Measurements from ENCODE around the gene TCF4. TPM values are rescaled to one million over a fixed set of nuclear protein-coding genes. Genes with fewer than 3 reads are reported as not detected.

TCF4 gene
- total RNA-seq, 5 donors from 2014 or later (not counting 1 experiment from before 2014, with no cell fraction given), result 2.6 to 11.0 (median 6.6) TPM

- no peaks in the 10 kb centered on the region for H3K9me3 ChIP-seq
- H3K4me1 ChIP-seq (ENCODE audit: control insufficient read depth in 1 of 2, extremely low read depth in 1 of 2, insufficient read depth in 2 of 2, low read length in 2 of 2), result no peaks in the 10 kb centered on the region
- no peak overlapping the region for H3K4me3 Mint-ChIP-seq
- no peaks in the 10 kb centered on the region for H3K27me3 ChIP-seq (replicated peaks in 1 of 2; ENCODE audit: control insufficient read depth in 2 of 2, extremely low read depth in 1 of 2, insufficient read depth in 2 of 2, low read length in 1 of 2)
- no peak overlapping the region for H3K27ac ChIP-seq (ENCODE audit: low read length)
- 90% methylated on average over 3 of the region's 4 CpGs for WGBS (ENCODE audit: insufficient coverage)
- H3K36me3 Mint-ChIP-seq, result no peaks in the 10 kb centered on the region
- no peak overlapping the region for H3K4me3 ChIP-seq (ENCODE audit: control insufficient read depth in 1 of 2, extremely low read depth in 1 of 2, low read length in 1 of 2)
- ATAC-seq (replicated peaks in 1 of 4) (no peak), DNase-seq (no peak)
- ChIA-PET POLR2A (no interaction called here), CTCF (no interaction called here)
- no peak overlapping the region for H3K27ac Mint-ChIP-seq
- H3K4me1 Mint-ChIP-seq, result no peaks in the 10 kb centered on the region
- no peaks in the 10 kb centered on the region for H3K36me3 ChIP-seq (ENCODE audit: control insufficient read depth in 2 of 2, extremely low read depth in 1 of 2, insufficient read depth in 1 of 2, low read length in 1 of 2)
- H3K9me3 Mint-ChIP-seq, result no peaks in the 10 kb centered on the region
- H3K27me3 Mint-ChIP-seq, result peaks cover 0 to 10% of the 10 kb centered on the region in 2 donors
These were observed 139.6 kb downstream of the TCF4 start for GRCh38 chr18:55448420-55448819.

- ChIA-PET CTCF (no interaction called here), POLR2A (no interaction called here)
- Mint-ChIP-seq H3K36me3 (no peaks in the 10 kb centered on the region), H3K9me3 (no peaks in the 10 kb centered on the region), H3K27ac (no peak overlapping the region), H3K27me3 (peaks cover 0 to 10% of the 10 kb centered on the region in 2 donors), H3K4me1 (no peaks in the 10 kb centered on the region), H3K4me3 (no peak overlapping the region)
- ATAC-seq (replicated peaks in 1 of 4) (no peak), DNase-seq (no peak)
- no peaks in the 10 kb centered on the region for H3K36me3 ChIP-seq (ENCODE audit: control insufficient read depth in 2 of 2, extremely low read depth in 1 of 2, insufficient read depth in 1 of 2, low read length in 1 of 2)
- H3K9me3 ChIP-seq, result no peaks in the 10 kb centered on the region
- H3K4me3 ChIP-seq (ENCODE audit: control insufficient read depth in 1 of 2, extremely low read depth in 1 of 2, low read length in 1 of 2), result no peak overlapping the region
- no peak overlapping the region for H3K27ac ChIP-seq (ENCODE audit: low read length)
- no peaks in the 10 kb centered on the region for H3K27me3 ChIP-seq (replicated peaks in 1 of 2; ENCODE audit: control insufficient read depth in 2 of 2, extremely low read depth in 1 of 2, insufficient read depth in 2 of 2, low read length in 1 of 2)
- H3K4me1 ChIP-seq (ENCODE audit: control insufficient read depth in 1 of 2, extremely low read depth in 1 of 2, insufficient read depth in 2 of 2, low read length in 2 of 2), result no peaks in the 10 kb centered on the region
- WGBS (ENCODE audit: insufficient coverage), result no CpG with 5 or more reads among the region's 3 CpGs
These were observed 140.3 kb downstream of the TCF4 start for GRCh38 chr18:55447672-55448018.

GRCh38 chr18:55446996-55447671, 140.9 kb downstream of the TCF4 start:
- H3K27me3 Mint-ChIP-seq, result peaks cover 0 to 10% of the 10 kb centered on the region in 2 donors
- ATAC-seq (replicated peaks in 1 of 4), result no peak
- Histone ChIP-seq H3K9me3 (no peaks in the 10 kb centered on the region), H3K36me3 (ENCODE audit: control insufficient read depth in 2 of 2, extremely low read depth in 1 of 2, insufficient read depth in 1 of 2, low read length in 1 of 2) (no peaks in the 10 kb centered on the region), H3K4me1 (ENCODE audit: control insufficient read depth in 1 of 2, extremely low read depth in 1 of 2, insufficient read depth in 2 of 2, low read length in 2 of 2) (no peaks in the 10 kb centered on the region), H3K27me3 (replicated peaks in 1 of 2; ENCODE audit: control insufficient read depth in 2 of 2, extremely low read depth in 1 of 2, insufficient read depth in 2 of 2, low read length in 1 of 2) (no peaks in the 10 kb centered on the region), H3K4me3 (ENCODE audit: control insufficient read depth in 1 of 2, extremely low read depth in 1 of 2, low read length in 1 of 2) (no peak overlapping the region), H3K27ac (ENCODE audit: low read length) (no peak overlapping the region)
- H3K9me3 Mint-ChIP-seq, result no peaks in the 10 kb centered on the region
- H3K27ac Mint-ChIP-seq, result no peak overlapping the region
- H3K4me3 Mint-ChIP-seq, result no peak overlapping the region
- CTCF ChIA-PET, result no interaction called here
- no peaks in the 10 kb centered on the region for H3K36me3 Mint-ChIP-seq
- POLR2A ChIA-PET, result no interaction called here
- H3K4me1 Mint-ChIP-seq, result no peaks in the 10 kb centered on the region
- WGBS (ENCODE audit: insufficient coverage), result no CpG with 5 or more reads among the region's 5 CpGs
- no peak for DNase-seq

GRCh38 chr18:55444536-55444935, 143.5 kb downstream of the TCF4 start:
- WGBS (ENCODE audit: insufficient coverage), result 71% methylated on average over 1 of the region's 1 CpG
- no peak for DNase-seq
- ChIA-PET POLR2A (no interaction called here), CTCF (no interaction called here)
- Histone ChIP-seq H3K27me3 (replicated peaks in 1 of 2; ENCODE audit: control insufficient read depth in 2 of 2, extremely low read depth in 1 of 2, insufficient read depth in 2 of 2, low read length in 1 of 2) (no peaks in the 10 kb centered on the region), H3K4me1 (ENCODE audit: control insufficient read depth in 1 of 2, extremely low read depth in 1 of 2, insufficient read depth in 2 of 2, low read length in 2 of 2) (no peaks in the 10 kb centered on the region), H3K4me3 (ENCODE audit: control insufficient read depth in 1 of 2, extremely low read depth in 1 of 2, low read length in 1 of 2) (no peak overlapping the region), H3K9me3 (no peaks in the 10 kb centered on the region), H3K27ac (ENCODE audit: low read length) (no peak overlapping the region), H3K36me3 (ENCODE audit: control insufficient read depth in 2 of 2, extremely low read depth in 1 of 2, insufficient read depth in 1 of 2, low read length in 1 of 2) (no peaks in the 10 kb centered on the region)
- H3K27ac Mint-ChIP-seq, result no peak overlapping the region
- H3K36me3 Mint-ChIP-seq, result no peaks in the 10 kb centered on the region
- H3K4me1 Mint-ChIP-seq, result peaks cover 0 to 3% (median 0%) of the 10 kb centered on the region in 3 donors
- no peaks in the 10 kb centered on the region for H3K9me3 Mint-ChIP-seq
- no peak for ATAC-seq (replicated peaks in 1 of 4)
- H3K27me3 Mint-ChIP-seq, result peaks cover 0 to 10% of the 10 kb centered on the region in 2 donors
- H3K4me3 Mint-ChIP-seq, result no peak overlapping the region

GRCh38 chr18:55443776-55444175, 144.2 kb downstream of the TCF4 start:
- H3K4me3 Mint-ChIP-seq, result no peak overlapping the region
- H3K27ac ChIP-seq (ENCODE audit: low read length), result no peak overlapping the region
- DNase-seq (no peak), ATAC-seq (replicated peaks in 1 of 4) (no peak)
- H3K9me3 Mint-ChIP-seq, result no peaks in the 10 kb centered on the region
- H3K27ac Mint-ChIP-seq, result no peak overlapping the region
- no peaks in the 10 kb centered on the region for H3K9me3 ChIP-seq
- ChIA-PET CTCF (no interaction called here), POLR2A (interaction anchor here in 1 of 2 donors (0.6 kb wide), 1 partner anchor 180 kb away, joined by 5 read pairs; no protein-coding TSS in a partner anchor)
- no peak overlapping the region for H3K4me3 ChIP-seq (ENCODE audit: control insufficient read depth in 1 of 2, extremely low read depth in 1 of 2, low read length in 1 of 2)
- no peaks in the 10 kb centered on the region for H3K4me1 ChIP-seq (ENCODE audit: control insufficient read depth in 1 of 2, extremely low read depth in 1 of 2, insufficient read depth in 2 of 2, low read length in 2 of 2)
- H3K4me1 Mint-ChIP-seq, result peaks cover 0 to 3% (median 0%) of the 10 kb centered on the region in 3 donors
- no CpG with 5 or more reads among the region's 3 CpGs for WGBS (ENCODE audit: insufficient coverage)
- H3K27me3 Mint-ChIP-seq, result peaks cover 0 to 10% of the 10 kb centered on the region in 2 donors
- no peaks in the 10 kb centered on the region for H3K27me3 ChIP-seq (replicated peaks in 1 of 2; ENCODE audit: control insufficient read depth in 2 of 2, extremely low read depth in 1 of 2, insufficient read depth in 2 of 2, low read length in 1 of 2)
- H3K36me3 Mint-ChIP-seq, result no peaks in the 10 kb centered on the region
- H3K36me3 ChIP-seq (ENCODE audit: control insufficient read depth in 2 of 2, extremely low read depth in 1 of 2, insufficient read depth in 1 of 2, low read length in 1 of 2), result no peaks in the 10 kb centered on the region

- DNase-seq (no peak), ATAC-seq (replicated peaks in 1 of 4) (no peak)
- WGBS (ENCODE audit: insufficient coverage), result 100% methylated on average over 3 of the region's 4 CpGs
- Histone ChIP-seq H3K27me3 (replicated peaks in 1 of 2; ENCODE audit: control insufficient read depth in 2 of 2, extremely low read depth in 1 of 2, insufficient read depth in 2 of 2, low read length in 1 of 2) (no peaks in the 10 kb centered on the region), H3K4me1 (ENCODE audit: control insufficient read depth in 1 of 2, extremely low read depth in 1 of 2, insufficient read depth in 2 of 2, low read length in 2 of 2) (no peaks in the 10 kb centered on the region), H3K4me3 (ENCODE audit: control insufficient read depth in 1 of 2, extremely low read depth in 1 of 2, low read length in 1 of 2) (no peak overlapping the region), H3K9me3 (no peaks in the 10 kb centered on the region), H3K36me3 (ENCODE audit: control insufficient read depth in 2 of 2, extremely low read depth in 1 of 2, insufficient read depth in 1 of 2, low read length in 1 of 2) (no peaks in the 10 kb centered on the region), H3K27ac (ENCODE audit: low read length) (no peak overlapping the region)
- POLR2A ChIA-PET, result no interaction called here
- H3K27me3 Mint-ChIP-seq, result peaks cover 0 to 10% of the 10 kb centered on the region in 2 donors
- CTCF ChIA-PET, result interaction anchor here in 1 of 2 donors (0.6 kb wide), 1 partner anchor 1078 kb away, joined by 3 read pairs; no protein-coding TSS in a partner anchor
- no peak overlapping the region for H3K4me3 Mint-ChIP-seq
- H3K4me1 Mint-ChIP-seq, result peaks cover 0 to 3% (median 0%) of the 10 kb centered on the region in 3 donors
- H3K36me3 Mint-ChIP-seq, result no peaks in the 10 kb centered on the region
- no peak overlapping the region for H3K27ac Mint-ChIP-seq
- no peaks in the 10 kb centered on the region for H3K9me3 Mint-ChIP-seq
These were observed 145.4 kb downstream of the TCF4 start for GRCh38 chr18:55442561-55442960.

- Histone ChIP-seq H3K27me3 (replicated peaks in 1 of 2; ENCODE audit: control insufficient read depth in 2 of 2, extremely low read depth in 1 of 2, insufficient read depth in 2 of 2, low read length in 1 of 2) (no peaks in the 10 kb centered on the region), H3K4me1 (ENCODE audit: control insufficient read depth in 1 of 2, extremely low read depth in 1 of 2, insufficient read depth in 2 of 2, low read length in 2 of 2) (no peaks in the 10 kb centered on the region), H3K4me3 (ENCODE audit: control insufficient read depth in 1 of 2, extremely low read depth in 1 of 2, low read length in 1 of 2) (no peak overlapping the region), H3K9me3 (no peaks in the 10 kb centered on the region), H3K36me3 (ENCODE audit: control insufficient read depth in 2 of 2, extremely low read depth in 1 of 2, insufficient read depth in 1 of 2, low read length in 1 of 2) (no peaks in the 10 kb centered on the region), H3K27ac (ENCODE audit: low read length) (no peak overlapping the region)
- no peak overlapping the region for H3K27ac Mint-ChIP-seq
- no peak for DNase-seq
- H3K9me3 Mint-ChIP-seq, result no peaks in the 10 kb centered on the region
- H3K4me1 Mint-ChIP-seq, result peaks cover 0 to 3% (median 0%) of the 10 kb centered on the region in 3 donors
- ChIA-PET POLR2A (no interaction called here), CTCF (no interaction called here)
- ATAC-seq (replicated peaks in 1 of 4), result no peak
- H3K36me3 Mint-ChIP-seq, result no peaks in the 10 kb centered on the region
- H3K27me3 Mint-ChIP-seq, result peaks cover 0 to 10% of the 10 kb centered on the region in 2 donors
- no peak overlapping the region for H3K4me3 Mint-ChIP-seq
These were observed 147.0 kb downstream of the TCF4 start for GRCh38 chr18:55440988-55441387.

Measured in T-cell (primary cell).